ENCODE data around the gene KCND2.

GRCh38 chr7:120402079-120402767 is 129.2 kb downstream of the KCND2 start:
- TF ChIP-seq POLR2A (IDR thresholded peaks at IDR 0.05) = no peak
- no peak for TF ChIP-seq CTCF (IDR thresholded peaks at IDR 0.05 in 4 of 5, conservative IDR thresholded peaks at IDR 0.05 in 1 of 5)

All from gastrocnemius medialis (tissue), 4 donors.